HL-60 (cell line): Measurements from ENCODE around the gene RAMP3.

Source experiments
- DNase-seq, 2 experiments: peaks; one replicate each; pipeline ENCODE4 v3.0.0-alpha.2; 2010 to 2020; ENCODE audit warnings: low read depth in 1 of 2, low spot score in 1 of 2
- H3K27ac ChIP-seq: fragments of 250-450 bp; sonication (Bioruptor Pico); replicated peaks from 2 replicates; pipeline ENCODE4 v1.5.1; 2020; ENCODE audit warnings: mild to moderate bottlenecking, moderate library complexity
- H3K27me3 ChIP-seq: fragments of 250-450 bp; sonication (Bioruptor Pico); 2 replicates; pipeline ENCODE4 v1.5.1; 2021; ENCODE audit warnings: mild to moderate bottlenecking, moderate library complexity; ENCODE audit not compliant: insufficient read depth, poor library complexity, severe bottlenecking
- H3K4me3 ChIP-seq: replicated peaks from 2 replicates; pipeline ENCODE4 v1.5.1; 2011; ENCODE audit warnings: mild to moderate bottlenecking, control low read depth, low read length; ENCODE audit not compliant: insufficient read depth
- GABPA ChIP-seq: IDR thresholded peaks from 2 replicates; pipeline ENCODE4 v1.6.1; 2012; ENCODE audit warnings: low read depth
- POLR2AphosphoS5 ChIP-seq: IDR thresholded peaks from 2 replicates; pipeline ENCODE4 v1.6.1; 2012; ENCODE audit warnings: low read depth
- SPI1 ChIP-seq: IDR thresholded peaks from 2 replicates; pipeline ENCODE4 v1.6.1; 2012; ENCODE audit warnings: low read depth, mild to moderate bottlenecking, borderline replicate concordance
- TF ChIP-seq, protein P1 (sequence below): IDR thresholded peaks from 2 replicates; pipeline ENCODE4 v1.6.1; 2012; ENCODE audit warnings: low read depth; ENCODE audit not compliant: insufficient replicate concordance
- TF ChIP-seq, protein P2 (sequence below): IDR thresholded peaks from one replicate; pipeline ENCODE4 v1.5.1; 2011; ENCODE audit warnings: low read length, control low read depth, inconsistent platforms; ENCODE audit not compliant: insufficient read depth

Gene RAMP3

DNA sequence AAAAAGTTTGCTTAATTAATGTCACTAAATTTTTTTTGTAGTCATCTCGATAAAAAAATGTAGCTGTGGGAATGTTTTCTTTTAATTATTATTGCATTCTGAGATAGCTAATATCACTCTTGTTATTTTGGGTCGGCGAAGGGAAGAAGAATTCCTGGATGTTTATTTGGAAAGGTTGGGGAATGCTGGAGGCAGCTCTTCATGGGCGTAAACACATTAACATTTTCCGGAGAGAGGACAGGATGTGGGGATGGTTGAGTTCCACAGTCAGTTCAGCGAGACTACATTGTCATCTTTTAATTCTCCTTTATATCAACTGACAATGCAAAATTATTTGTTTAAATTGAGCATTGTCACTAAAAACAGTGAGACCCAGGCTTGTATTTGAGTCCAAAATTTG is 72.5 kb downstream of the RAMP3 start:
- DNase-seq, result no peak
- Histone ChIP-seq H3K4me3 (no peak overlapping the region), H3K27ac (no peak overlapping the region), H3K27me3 (peaks cover 6% of the 10 kb centered on the region)
- no peak for TF ChIP-seq SPI1
- no peak for TF ChIP-seq GABPA
- TF ChIP-seq, protein P1, sequence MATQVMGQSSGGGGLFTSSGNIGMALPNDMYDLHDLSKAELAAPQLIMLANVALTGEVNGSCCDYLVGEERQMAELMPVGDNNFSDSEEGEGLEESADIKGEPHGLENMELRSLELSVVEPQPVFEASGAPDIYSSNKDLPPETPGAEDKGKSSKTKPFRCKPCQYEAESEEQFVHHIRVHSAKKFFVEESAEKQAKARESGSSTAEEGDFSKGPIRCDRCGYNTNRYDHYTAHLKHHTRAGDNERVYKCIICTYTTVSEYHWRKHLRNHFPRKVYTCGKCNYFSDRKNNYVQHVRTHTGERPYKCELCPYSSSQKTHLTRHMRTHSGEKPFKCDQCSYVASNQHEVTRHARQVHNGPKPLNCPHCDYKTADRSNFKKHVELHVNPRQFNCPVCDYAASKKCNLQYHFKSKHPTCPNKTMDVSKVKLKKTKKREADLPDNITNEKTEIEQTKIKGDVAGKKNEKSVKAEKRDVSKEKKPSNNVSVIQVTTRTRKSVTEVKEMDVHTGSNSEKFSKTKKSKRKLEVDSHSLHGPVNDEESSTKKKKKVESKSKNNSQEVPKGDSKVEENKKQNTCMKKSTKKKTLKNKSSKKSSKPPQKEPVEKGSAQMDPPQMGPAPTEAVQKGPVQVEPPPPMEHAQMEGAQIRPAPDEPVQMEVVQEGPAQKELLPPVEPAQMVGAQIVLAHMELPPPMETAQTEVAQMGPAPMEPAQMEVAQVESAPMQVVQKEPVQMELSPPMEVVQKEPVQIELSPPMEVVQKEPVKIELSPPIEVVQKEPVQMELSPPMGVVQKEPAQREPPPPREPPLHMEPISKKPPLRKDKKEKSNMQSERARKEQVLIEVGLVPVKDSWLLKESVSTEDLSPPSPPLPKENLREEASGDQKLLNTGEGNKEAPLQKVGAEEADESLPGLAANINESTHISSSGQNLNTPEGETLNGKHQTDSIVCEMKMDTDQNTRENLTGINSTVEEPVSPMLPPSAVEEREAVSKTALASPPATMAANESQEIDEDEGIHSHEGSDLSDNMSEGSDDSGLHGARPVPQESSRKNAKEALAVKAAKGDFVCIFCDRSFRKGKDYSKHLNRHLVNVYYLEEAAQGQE, result no peak
- no peak for TF ChIP-seq POLR2AphosphoS5
- TF ChIP-seq, protein P2, sequence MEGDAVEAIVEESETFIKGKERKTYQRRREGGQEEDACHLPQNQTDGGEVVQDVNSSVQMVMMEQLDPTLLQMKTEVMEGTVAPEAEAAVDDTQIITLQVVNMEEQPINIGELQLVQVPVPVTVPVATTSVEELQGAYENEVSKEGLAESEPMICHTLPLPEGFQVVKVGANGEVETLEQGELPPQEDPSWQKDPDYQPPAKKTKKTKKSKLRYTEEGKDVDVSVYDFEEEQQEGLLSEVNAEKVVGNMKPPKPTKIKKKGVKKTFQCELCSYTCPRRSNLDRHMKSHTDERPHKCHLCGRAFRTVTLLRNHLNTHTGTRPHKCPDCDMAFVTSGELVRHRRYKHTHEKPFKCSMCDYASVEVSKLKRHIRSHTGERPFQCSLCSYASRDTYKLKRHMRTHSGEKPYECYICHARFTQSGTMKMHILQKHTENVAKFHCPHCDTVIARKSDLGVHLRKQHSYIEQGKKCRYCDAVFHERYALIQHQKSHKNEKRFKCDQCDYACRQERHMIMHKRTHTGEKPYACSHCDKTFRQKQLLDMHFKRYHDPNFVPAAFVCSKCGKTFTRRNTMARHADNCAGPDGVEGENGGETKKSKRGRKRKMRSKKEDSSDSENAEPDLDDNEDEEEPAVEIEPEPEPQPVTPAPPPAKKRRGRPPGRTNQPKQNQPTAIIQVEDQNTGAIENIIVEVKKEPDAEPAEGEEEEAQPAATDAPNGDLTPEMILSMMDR, result no peak

DNA sequence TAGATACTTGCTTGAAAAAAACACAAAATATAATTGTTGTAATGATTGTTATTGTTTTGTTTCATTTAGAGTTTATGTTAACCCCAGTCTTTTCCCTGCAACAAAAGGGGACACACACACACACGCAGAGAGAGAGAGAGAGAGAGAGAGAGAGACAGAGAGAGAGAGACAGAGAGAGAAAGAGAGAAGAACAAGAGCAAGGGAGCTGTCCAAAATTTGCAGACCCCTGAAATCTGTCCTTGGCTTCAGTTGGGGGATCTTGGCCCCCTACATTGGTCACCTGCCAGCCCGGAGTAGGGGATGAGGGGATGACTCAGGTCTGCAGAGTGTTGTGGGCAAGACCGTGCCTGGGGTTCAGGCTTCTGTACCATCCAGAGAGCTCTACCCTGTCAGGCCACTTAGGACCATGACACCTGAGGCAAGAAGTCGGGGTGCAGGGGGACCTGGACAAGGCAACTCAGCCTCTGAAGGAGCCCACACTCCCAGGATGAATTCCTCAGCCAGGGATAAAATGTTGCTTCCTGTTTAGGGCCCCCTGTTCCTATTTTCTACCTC is 73.1 kb downstream of the RAMP3 start:
- Histone ChIP-seq H3K4me3 (no peak overlapping the region), H3K27ac (no peak overlapping the region), H3K27me3 (peaks cover 6% of the 10 kb centered on the region)
- TF ChIP-seq, protein P1, result peak; percentile 53
- TF ChIP-seq POLR2AphosphoS5, result no peak
- no peak for DNase-seq

GRCh38 chr7:45233249-45233775 is 75.7 kb downstream of the RAMP3 start:
- H3K4me3 ChIP-seq, result no peak overlapping the region
- no peak for DNase-seq
- no peak overlapping the region for H3K27ac ChIP-seq
- TF ChIP-seq SPI1, result no peak
- TF ChIP-seq, protein P2, result no peak
- TF ChIP-seq POLR2AphosphoS5, result no peak
- TF ChIP-seq GABPA, result no peak
- TF ChIP-seq, protein P1, result no peak
- H3K27me3 ChIP-seq, result peaks cover 10% of the 10 kb centered on the region
